K562 (cell line): ENCODE measurements around the gene PARD3B.

Experiments
- FOSL1 ChIP-seq: fragments of 200-800 bp; sonication (Bioruptor generic); conservative IDR thresholded peaks from 2 replicates; pipeline ENCODE4 v1.6.1; 2016; ENCODE audit warnings: missing genetic modification characterization, missing compliant biosample characterization
- HEY1 ChIP-seq: fragments of 250-450 bp; sonication (Bioruptor Pico); IDR thresholded peaks from 2 replicates; pipeline ENCODE4 v1.5.0; 2020; ENCODE audit warnings: mild to moderate bottlenecking, moderate library complexity, borderline replicate concordance
- POLR2A ChIP-seq: fragments of 450-650 bp; conservative IDR thresholded peaks from 2 replicates; pipeline ENCODE4 v1.6.1; 2016
- PURB ChIP-seq: sonication (generic); formaldehyde crosslinking; IDR thresholded peaks from 2 replicates; pipeline ENCODE4 v1.9.0; 2021; ENCODE audit warnings: low read depth, mild to moderate bottlenecking, missing genetic modification reagents
- SP1 ChIP-seq: sonication (generic); formaldehyde crosslinking; IDR thresholded peaks from 2 replicates; pipeline ENCODE4 v1.8.1; 2022; ENCODE audit warnings: mild to moderate bottlenecking, missing genetic modification reagents
- SREBF2 ChIP-seq: sonication (generic); formaldehyde crosslinking; IDR thresholded peaks from 2 replicates; pipeline ENCODE4 v1.4.0; 2020; ENCODE audit warnings: mild to moderate bottlenecking, missing genetic modification reagents
- TAF1 ChIP-seq: IDR thresholded peaks from 2 replicates; pipeline ENCODE4 v1.6.1; 2011; ENCODE audit warnings: mild to moderate bottlenecking, low read length, moderate library complexity; ENCODE audit not compliant: insufficient read depth, control insufficient read depth, severe bottlenecking; ENCODE audit errors: extremely low read depth
- TF ChIP-seq, protein P1 (sequence below), 2 experiments: fragments of 450-650 bp; formaldehyde crosslinking in 1 of 2; IDR thresholded peaks; 2 replicates each; pipeline versions ENCODE4 v1.4.0 to v1.6.1; 2014 to 2020; ENCODE audit warnings: mild to moderate bottlenecking in 2 of 2, borderline replicate concordance in 1 of 2, low read depth in 1 of 2
- TF ChIP-seq, protein P2 (sequence below): sonication (generic); formaldehyde crosslinking; IDR thresholded peaks from 2 replicates; pipeline ENCODE4 v1.8.0; 2023; ENCODE audit warnings: mild to moderate bottlenecking, missing genetic modification reagents
- TF ChIP-seq, protein P3 (sequence below), 3 experiments: IDR thresholded peaks in 2 of 3; conservative IDR thresholded peaks in 1 of 3; 2 replicates each; pipeline ENCODE4 v1.5.1; 2011 to 2012; ENCODE audit warnings: low read length in 3 of 3, mild to moderate bottlenecking in 3 of 3, control low read depth in 2 of 3, improper control_type of control experiment in 1 of 3, inconsistent platforms in 1 of 3, low read depth in 1 of 3, mixed read lengths in 1 of 3, moderate library complexity in 1 of 3; ENCODE audit not compliant: insufficient read depth in 2 of 3

- TF ChIP-seq SREBF2 (CRISPR knock-in tag) (no peak), SP1 (no peak), POLR2A (no peak), TAF1 (no peak), FOSL1 (tag) (no peak), HEY1 (no peak), PURB (CRISPR knock-in tag) (no peak)
- TF ChIP-seq, protein P1, sequence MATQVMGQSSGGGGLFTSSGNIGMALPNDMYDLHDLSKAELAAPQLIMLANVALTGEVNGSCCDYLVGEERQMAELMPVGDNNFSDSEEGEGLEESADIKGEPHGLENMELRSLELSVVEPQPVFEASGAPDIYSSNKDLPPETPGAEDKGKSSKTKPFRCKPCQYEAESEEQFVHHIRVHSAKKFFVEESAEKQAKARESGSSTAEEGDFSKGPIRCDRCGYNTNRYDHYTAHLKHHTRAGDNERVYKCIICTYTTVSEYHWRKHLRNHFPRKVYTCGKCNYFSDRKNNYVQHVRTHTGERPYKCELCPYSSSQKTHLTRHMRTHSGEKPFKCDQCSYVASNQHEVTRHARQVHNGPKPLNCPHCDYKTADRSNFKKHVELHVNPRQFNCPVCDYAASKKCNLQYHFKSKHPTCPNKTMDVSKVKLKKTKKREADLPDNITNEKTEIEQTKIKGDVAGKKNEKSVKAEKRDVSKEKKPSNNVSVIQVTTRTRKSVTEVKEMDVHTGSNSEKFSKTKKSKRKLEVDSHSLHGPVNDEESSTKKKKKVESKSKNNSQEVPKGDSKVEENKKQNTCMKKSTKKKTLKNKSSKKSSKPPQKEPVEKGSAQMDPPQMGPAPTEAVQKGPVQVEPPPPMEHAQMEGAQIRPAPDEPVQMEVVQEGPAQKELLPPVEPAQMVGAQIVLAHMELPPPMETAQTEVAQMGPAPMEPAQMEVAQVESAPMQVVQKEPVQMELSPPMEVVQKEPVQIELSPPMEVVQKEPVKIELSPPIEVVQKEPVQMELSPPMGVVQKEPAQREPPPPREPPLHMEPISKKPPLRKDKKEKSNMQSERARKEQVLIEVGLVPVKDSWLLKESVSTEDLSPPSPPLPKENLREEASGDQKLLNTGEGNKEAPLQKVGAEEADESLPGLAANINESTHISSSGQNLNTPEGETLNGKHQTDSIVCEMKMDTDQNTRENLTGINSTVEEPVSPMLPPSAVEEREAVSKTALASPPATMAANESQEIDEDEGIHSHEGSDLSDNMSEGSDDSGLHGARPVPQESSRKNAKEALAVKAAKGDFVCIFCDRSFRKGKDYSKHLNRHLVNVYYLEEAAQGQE (IDR thresholded peaks at IDR 0.05; ENCODE audit: borderline replicate concordance): no peak
- TF ChIP-seq, protein P1 (CRISPR knock-in tag; IDR thresholded peaks at IDR 0.05; ENCODE audit: low read depth): no peak
- TF ChIP-seq, protein P2, sequence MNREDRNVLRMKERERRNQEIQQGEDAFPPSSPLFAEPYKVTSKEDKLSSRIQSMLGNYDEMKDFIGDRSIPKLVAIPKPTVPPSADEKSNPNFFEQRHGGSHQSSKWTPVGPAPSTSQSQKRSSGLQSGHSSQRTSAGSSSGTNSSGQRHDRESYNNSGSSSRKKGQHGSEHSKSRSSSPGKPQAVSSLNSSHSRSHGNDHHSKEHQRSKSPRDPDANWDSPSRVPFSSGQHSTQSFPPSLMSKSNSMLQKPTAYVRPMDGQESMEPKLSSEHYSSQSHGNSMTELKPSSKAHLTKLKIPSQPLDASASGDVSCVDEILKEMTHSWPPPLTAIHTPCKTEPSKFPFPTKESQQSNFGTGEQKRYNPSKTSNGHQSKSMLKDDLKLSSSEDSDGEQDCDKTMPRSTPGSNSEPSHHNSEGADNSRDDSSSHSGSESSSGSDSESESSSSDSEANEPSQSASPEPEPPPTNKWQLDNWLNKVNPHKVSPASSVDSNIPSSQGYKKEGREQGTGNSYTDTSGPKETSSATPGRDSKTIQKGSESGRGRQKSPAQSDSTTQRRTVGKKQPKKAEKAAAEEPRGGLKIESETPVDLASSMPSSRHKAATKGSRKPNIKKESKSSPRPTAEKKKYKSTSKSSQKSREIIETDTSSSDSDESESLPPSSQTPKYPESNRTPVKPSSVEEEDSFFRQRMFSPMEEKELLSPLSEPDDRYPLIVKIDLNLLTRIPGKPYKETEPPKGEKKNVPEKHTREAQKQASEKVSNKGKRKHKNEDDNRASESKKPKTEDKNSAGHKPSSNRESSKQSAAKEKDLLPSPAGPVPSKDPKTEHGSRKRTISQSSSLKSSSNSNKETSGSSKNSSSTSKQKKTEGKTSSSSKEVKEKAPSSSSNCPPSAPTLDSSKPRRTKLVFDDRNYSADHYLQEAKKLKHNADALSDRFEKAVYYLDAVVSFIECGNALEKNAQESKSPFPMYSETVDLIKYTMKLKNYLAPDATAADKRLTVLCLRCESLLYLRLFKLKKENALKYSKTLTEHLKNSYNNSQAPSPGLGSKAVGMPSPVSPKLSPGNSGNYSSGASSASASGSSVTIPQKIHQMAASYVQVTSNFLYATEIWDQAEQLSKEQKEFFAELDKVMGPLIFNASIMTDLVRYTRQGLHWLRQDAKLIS (CRISPR knock-in tag): no peak
- TF ChIP-seq, protein P3, sequence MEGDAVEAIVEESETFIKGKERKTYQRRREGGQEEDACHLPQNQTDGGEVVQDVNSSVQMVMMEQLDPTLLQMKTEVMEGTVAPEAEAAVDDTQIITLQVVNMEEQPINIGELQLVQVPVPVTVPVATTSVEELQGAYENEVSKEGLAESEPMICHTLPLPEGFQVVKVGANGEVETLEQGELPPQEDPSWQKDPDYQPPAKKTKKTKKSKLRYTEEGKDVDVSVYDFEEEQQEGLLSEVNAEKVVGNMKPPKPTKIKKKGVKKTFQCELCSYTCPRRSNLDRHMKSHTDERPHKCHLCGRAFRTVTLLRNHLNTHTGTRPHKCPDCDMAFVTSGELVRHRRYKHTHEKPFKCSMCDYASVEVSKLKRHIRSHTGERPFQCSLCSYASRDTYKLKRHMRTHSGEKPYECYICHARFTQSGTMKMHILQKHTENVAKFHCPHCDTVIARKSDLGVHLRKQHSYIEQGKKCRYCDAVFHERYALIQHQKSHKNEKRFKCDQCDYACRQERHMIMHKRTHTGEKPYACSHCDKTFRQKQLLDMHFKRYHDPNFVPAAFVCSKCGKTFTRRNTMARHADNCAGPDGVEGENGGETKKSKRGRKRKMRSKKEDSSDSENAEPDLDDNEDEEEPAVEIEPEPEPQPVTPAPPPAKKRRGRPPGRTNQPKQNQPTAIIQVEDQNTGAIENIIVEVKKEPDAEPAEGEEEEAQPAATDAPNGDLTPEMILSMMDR (IDR thresholded peaks at IDR 0.05 in 2 of 3, conservative IDR thresholded peaks at IDR 0.05 in 1 of 3; ENCODE audit: insufficient read depth in 2 of 3, low read depth in 1 of 3, low read length in 3 of 3): no peak
Observed at GRCh38 chr2:204931562-204931961, 386.3 kb downstream of the PARD3B start.
